Camera-type eye (tissue), 1 donor: Measurements from ENCODE around the gene PPP6R2. TPM values are rescaled to one million over a fixed set of nuclear protein-coding genes. Genes with fewer than 3 reads are reported as not detected.

Experiments
- total RNA-seq: library from RNA; depleted of rRNA; stranded (reverse); fragments of >200 nt; gene quantifications from one replicate; pipeline ENCODE4 v1.2.3, GENCODE V29; 2014

PPP6R2 gene
- total RNA-seq: 56.1 TPM

GRCh38 chr22:50342651-50343540, at the start of gene PPP6R2:
TSS of gene PPP6R2 (plus strand) at chr22:50343327. CDS start at chr22:50393909, 50,582 bp downstream.

DNA sequence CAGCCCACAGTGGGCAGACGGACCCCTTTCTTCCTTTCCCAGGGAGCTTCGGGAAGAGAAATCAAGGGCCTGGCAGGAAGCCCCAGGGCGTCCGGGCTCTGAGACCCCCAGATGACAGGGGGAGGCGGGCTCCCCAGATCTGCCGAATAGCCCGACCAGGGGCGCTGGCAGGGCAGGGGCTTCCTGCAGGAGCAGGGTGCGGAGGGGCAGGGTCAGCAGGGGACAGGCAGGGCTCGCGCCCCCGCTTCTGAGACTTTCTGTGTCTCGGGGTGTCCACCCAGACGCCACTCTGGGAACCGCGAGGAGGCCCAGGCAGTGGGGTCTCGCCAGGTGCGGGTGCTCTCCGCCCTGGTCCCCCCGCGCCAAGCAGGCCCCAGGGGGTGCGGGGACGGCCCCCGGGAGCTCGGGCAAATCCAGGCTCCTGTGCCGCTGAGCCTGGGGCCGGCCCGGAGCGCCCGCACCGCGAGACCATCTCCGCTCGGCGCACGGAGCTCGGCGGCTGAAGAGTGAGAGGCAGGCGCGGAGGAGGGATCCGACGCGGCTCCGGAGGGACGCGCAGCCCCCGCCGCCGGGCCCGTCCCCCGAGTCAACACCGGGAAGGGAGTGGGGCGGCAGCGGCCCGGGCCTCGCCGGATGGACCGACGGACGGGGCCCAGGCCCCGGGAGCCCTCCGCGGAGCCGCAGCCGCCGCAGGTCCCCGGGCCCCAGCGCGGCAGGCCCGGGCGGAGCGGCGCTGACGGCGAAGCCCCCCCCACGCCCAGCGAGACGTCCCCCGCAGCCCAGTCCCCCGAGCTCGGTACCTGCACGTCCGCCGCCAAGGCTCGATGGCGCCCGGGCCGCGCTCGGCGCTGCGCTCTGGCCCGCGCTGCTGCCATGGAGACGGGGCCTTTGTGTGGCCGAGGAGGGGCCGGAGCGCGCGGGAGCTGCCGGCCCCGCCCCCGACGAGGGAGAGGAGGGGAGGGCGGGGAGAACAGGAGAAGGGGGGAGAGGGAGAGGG, 36.1 kb upstream of the PPP6R2 start, which contains the start of gene PLXNB2:
Gene PLXNB2 (minus strand): TSS at position 894 of the 997 bp plus-strand sequence. CDS start 17,062 bp downstream, outside the sequence.

DNA sequence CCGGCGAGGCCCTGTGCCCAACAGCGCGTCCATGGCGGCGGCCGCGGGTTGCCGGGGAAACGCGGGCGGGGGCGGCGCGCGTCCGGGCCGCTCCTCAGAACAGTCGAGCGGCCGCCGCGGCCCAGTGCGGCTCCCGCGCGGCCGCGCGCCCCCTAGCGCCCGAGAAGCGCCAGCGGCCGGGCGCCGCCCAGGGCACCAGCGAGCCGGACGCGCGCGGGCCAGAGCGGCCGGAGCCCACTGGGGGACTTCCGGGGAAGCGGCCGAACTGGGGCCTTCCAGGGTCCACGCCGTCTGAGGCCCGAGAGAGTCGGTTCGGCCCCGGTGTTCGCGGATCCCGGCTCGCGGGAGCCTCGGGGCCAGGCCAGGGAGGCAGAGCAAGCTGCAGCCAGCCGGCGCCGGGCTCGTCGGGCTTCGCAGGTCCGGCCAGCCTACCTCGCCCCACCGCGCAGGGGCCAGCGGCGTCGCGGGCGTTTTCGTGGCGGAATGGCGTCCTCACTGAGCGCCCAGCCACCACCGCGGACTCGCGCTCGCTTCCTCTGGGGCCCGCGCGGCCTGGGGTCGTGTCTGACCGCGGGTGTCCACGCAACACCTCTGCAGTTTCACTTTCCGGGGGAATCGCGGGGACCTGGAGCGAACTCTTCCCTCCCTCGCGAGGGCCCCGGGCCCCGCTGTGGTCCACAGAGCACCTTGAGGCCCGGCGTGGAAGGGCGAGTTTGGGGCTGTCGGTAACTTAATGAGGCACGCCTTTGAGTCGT, 16.0 kb upstream of the PPP6R2 start, which contains the start of gene DENND6B:
Gene DENND6B (minus strand): TSS at position 57 of the 755 bp plus-strand sequence. CDS start 24 bp downstream, at position 33.

GRCh38 chr22:50474710-50475651, 131.9 kb downstream of the PPP6R2 start, which contains the start of gene SBF1:
TSS of gene SBF1 (minus strand) at chr22:50475035. CDS start at chr22:50474840, 195 bp downstream.

DNA sequence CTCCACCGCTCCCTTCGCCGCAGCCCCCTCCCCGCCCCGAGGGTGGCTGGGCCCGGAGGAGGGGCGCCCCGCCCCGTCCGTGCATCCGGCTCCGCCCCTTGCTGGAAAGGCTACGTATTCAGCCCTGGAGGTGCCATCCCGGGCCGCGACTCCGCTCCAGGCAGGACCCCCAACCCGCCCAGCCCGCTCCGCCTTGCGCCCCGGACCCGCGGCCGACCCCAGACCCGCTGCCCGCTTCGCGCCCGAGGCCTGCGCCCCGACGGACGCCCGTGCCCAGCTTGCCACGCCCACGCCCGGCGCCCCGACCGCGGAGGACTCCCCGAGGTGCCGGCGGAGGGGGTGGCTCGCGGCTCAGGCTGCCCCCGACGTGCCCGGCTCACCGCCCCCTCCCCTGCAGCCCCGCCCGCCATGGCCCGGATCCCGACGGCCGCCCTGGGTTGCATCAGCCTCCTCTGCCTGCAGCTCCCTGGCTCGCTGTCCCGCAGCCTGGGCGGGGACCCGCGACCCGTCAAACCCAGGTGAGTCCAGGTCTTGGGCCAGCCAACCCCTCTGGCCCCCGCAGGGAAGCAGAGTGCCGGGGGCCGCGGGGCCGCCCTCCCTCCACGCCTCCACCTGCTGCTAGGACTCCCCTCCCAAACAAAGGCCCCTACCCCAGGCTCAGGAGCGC, 138.4 kb downstream of the PPP6R2 start, which contains the start of gene ADM2:
Gene ADM2 (plus strand): TSS at position 104 of the 667 bp plus-strand sequence. CDS start 305 bp downstream, at position 409.

DNA sequence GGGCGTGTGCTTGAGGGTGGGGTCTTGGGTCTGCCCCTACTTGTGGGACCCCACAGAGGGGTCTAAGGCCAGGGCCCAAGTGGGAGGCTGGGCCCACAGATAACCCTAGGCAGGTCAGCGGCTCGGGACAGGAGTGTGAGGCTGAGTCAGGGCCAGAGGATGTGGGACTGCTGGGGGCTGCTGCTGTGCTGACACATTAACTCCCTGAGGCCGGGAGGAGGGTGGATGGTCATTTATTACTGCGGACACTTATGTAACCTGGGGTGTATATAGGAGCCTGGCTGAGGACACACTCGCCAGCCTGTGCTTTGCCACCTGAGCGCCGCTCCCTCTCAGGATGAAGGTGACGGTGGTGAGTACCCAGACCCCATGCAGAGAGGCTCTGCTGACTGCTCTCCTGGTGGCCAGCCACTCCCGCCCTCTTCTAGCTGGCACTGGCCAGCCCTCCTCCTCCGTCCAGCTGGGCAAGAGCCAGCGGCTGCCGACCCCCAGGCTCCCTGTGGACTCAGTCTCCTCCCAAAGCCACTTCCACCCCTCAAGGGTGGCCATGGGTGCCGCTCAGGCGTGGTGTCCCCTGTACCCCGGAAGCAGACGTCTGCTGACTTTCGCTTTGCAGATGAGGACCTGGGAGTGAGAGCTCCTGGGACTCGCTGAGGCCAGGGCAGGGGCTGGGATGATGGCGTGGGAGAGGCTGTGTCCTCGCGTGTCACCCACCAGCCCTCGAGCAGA, 143.6 kb downstream of the PPP6R2 start, which contains the start of gene MIOX:
Gene MIOX (plus strand): TSS at position 299 of the 729 bp plus-strand sequence. CDS start 39 bp downstream, at position 338.

Other genes starting within 250 kb of the PPP6R2 start
- 2.4 TPM for gene PANX2, start 172.6 kb upstream of the PPP6R2 start, total RNA-seq
- gene TRABD, start 157.4 kb upstream of the PPP6R2 start, total RNA-seq: 17.3 TPM
- 17.5 TPM for gene SELENOO, start 142.3 kb upstream of the PPP6R2 start, total RNA-seq
- 65.6 TPM for gene TUBGCP6, start 98.3 kb upstream of the PPP6R2 start, total RNA-seq
- 30.9 TPM for gene HDAC10, start 92.1 kb upstream of the PPP6R2 start, total RNA-seq
- gene MAPK12, start 81.6 kb upstream of the PPP6R2 start, total RNA-seq: 18.9 TPM
- gene MAPK11, start 72.9 kb upstream of the PPP6R2 start, total RNA-seq: 7.6 TPM
- gene PLXNB2, start 35.7 kb upstream of the PPP6R2 start, total RNA-seq: 169 TPM
- 16.9 TPM for gene DENND6B, start 16.3 kb upstream of the PPP6R2 start, total RNA-seq
- 67.3 TPM for gene SBF1, start 131.7 kb downstream of the PPP6R2 start, total RNA-seq
- 1.5 TPM for gene ADM2, start 138.2 kb downstream of the PPP6R2 start, total RNA-seq
- gene MIOX, start 143.5 kb downstream of the PPP6R2 start, total RNA-seq: not detected
- 39.0 TPM for gene LMF2, start 164.4 kb downstream of the PPP6R2 start, total RNA-seq
- 58.1 TPM for gene NCAPH2, start 164.9 kb downstream of the PPP6R2 start, total RNA-seq
- gene SCO2, start 182.3 kb downstream of the PPP6R2 start, total RNA-seq: not detected
- gene TYMP, start 186.7 kb downstream of the PPP6R2 start, total RNA-seq: 10.6 TPM
- gene KLHDC7B, start 202.6 kb downstream of the PPP6R2 start, total RNA-seq: 0.05 TPM
- not detected for gene SYCE3, start 219.6 kb downstream of the PPP6R2 start, total RNA-seq
- 15.6 TPM for gene CPT1B, start 235.1 kb downstream of the PPP6R2 start, total RNA-seq
- 59.6 TPM for gene CHKB, start 239.5 kb downstream of the PPP6R2 start, total RNA-seq